ENCODE data around the gene CEP104. TPM values are rescaled to one million over a fixed set of nuclear protein-coding genes. Genes with fewer than 3 reads are reported as not detected.

CEP104 gene
- total and polyA plus RNA-seq, 2 donors (not counting 1 experiment from before 2014, with no cell fraction given) = 25.4 to 28.9 TPM

DNA sequence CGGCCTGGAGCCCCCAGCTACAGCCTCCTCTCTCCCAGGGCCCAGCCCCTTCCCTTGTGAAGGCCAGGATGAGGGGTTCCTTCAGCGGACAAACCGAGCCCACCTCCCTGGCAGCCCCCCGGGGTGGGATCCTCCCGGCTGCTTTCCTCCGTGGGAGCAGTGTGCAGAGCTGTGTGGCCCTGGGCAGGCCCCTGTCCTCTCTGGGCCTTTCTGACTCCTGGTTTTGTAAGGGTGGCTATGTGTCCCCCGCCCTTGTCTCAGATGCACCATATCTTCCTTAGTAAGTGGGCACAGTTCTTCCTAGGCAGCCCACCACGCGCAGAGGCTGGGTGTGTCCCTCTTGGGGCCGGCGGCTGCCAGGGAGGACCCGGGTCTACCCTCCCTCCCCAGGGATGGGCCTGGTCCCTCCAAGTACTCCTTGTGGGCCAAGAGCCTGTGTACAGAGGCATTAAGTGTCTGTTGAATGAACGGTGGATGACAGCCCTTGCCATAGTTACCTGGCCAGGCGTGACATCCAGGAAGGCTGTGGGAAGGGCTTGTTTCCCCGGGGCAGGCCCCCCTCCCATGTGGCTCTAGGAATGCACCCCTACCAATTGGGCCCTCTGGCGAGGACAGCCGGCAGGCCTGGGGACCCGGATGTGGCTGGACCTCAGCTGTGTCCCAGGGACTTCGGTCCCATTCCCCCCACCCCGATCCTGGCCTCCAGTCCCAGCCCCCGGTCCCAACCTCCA is 80.6 kb downstream of the CEP104 start:
- Histone ChIP-seq H3K4me2 (ENCODE audit: extremely low read depth, insufficient read depth, low read length) (no peak overlapping the region), H3K9ac (ENCODE audit: insufficient read depth, low read length) (no peak overlapping the region), H3K79me2 (ENCODE audit: control insufficient read depth, insufficient read depth, low read length) (no peaks in the 10 kb centered on the region), H3K9me3 (ENCODE audit: control insufficient read depth, insufficient read depth, low read depth, low read length) (no peaks in the 10 kb centered on the region), H2AFZ (ENCODE audit: low read length) (no peak overlapping the region), H4K20me1 (ENCODE audit: control insufficient read depth, extremely low read depth, insufficient read depth, low read length) (no peaks in the 10 kb centered on the region), H3K4me3 (replicated peaks in 1 of 4; ENCODE audit: control extremely low read depth in 1 of 4, insufficient read depth in 1 of 4, low read depth in 3 of 4, low read length in 4 of 4) (no peak overlapping the region), H3K4me1 (ENCODE audit: control insufficient read depth, extremely low read depth, insufficient read depth, low read length) (peaks cover 5% of the 10 kb centered on the region), H3K27me3 (ENCODE audit: control insufficient read depth, insufficient read depth, low read length) (no peaks in the 10 kb centered on the region), H3K27ac (ENCODE audit: insufficient read depth, low read length) (no peak overlapping the region), H3K36me3 (ENCODE audit: control insufficient read depth, insufficient read depth, low read length) (peaks cover 5% of the 10 kb centered on the region)
- no peak for TF ChIP-seq EZH2 (IDR thresholded peaks at IDR 0.05; ENCODE audit: low read length, missing control alignments)
- no peak for TF ChIP-seq CTCF (conservative IDR thresholded peaks at IDR 0.05 in 1 of 2, IDR thresholded peaks at IDR 0.05 in 1 of 2; ENCODE audit: low read depth in 1 of 2, low read length in 2 of 2)
- no peak for DNase-seq (ENCODE audit: low read depth in 2 of 2)

GRCh38 chr1:3775490-3776230 is 81.4 kb downstream of the CEP104 start:
- TF ChIP-seq EZH2 (IDR thresholded peaks at IDR 0.05; ENCODE audit: low read length, missing control alignments) = no peak
- TF ChIP-seq CTCF (conservative IDR thresholded peaks at IDR 0.05 in 1 of 2, IDR thresholded peaks at IDR 0.05 in 1 of 2; ENCODE audit: low read depth in 1 of 2, low read length in 2 of 2) = peak in 1 of 2 donors; percentile 20
- H3K4me3 ChIP-seq (replicated peaks in 1 of 4; ENCODE audit: control extremely low read depth in 1 of 4, insufficient read depth in 1 of 4, low read depth in 3 of 4, low read length in 4 of 4) = no peak overlapping the region
- DNase-seq (ENCODE audit: low read depth in 2 of 2) = peak; percentile 66 to 71
- no peaks in the 10 kb centered on the region for H3K79me2 ChIP-seq (ENCODE audit: control insufficient read depth, insufficient read depth, low read length)
- H3K4me1 ChIP-seq (ENCODE audit: control insufficient read depth, extremely low read depth, insufficient read depth, low read length) = peaks cover 5% of the 10 kb centered on the region
- peaks cover 5% of the 10 kb centered on the region for H3K36me3 ChIP-seq (ENCODE audit: control insufficient read depth, insufficient read depth, low read length)
- no peak overlapping the region for H2AFZ ChIP-seq (ENCODE audit: low read length)
- no peaks in the 10 kb centered on the region for H3K9me3 ChIP-seq (ENCODE audit: control insufficient read depth, insufficient read depth, low read depth, low read length)
- H3K4me2 ChIP-seq (ENCODE audit: extremely low read depth, insufficient read depth, low read length) = no peak overlapping the region
- H3K27me3 ChIP-seq (ENCODE audit: control insufficient read depth, insufficient read depth, low read length) = no peaks in the 10 kb centered on the region
- peak overlapping the region; percentile 2 for H3K9ac ChIP-seq (ENCODE audit: insufficient read depth, low read length)
- H4K20me1 ChIP-seq (ENCODE audit: control insufficient read depth, extremely low read depth, insufficient read depth, low read length) = no peaks in the 10 kb centered on the region
- H3K27ac ChIP-seq (ENCODE audit: insufficient read depth, low read length) = no peak overlapping the region

DNA sequence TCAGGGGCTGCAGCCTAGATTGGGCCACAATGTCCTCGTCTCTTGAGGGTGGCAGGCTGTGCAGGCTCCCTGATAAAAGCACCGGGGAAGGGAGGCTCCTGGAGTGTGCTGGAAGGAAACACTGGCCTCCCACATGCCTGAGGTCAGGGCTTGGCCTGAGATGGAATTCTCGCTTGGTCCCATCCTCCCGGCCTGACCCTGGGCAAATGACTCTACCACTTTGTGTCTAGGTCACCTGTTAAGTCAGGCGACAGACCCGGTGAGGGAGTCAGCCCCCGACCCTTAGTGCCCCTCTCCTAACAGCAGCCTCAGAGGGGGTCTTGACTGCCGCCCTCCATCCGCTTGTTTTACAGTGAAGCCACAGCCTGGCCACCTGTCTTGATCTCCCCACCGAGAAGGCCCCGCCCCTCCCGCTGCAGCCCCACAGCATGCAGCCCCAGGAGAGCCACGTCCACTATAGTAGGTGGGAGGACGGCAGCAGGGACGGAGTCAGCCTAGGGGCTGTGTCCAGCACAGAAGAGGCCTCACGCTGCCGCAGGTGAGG is 82.0 kb downstream of the CEP104 start:
- Histone ChIP-seq H3K4me2 (ENCODE audit: extremely low read depth, insufficient read depth, low read length) (no peak overlapping the region), H3K79me2 (ENCODE audit: control insufficient read depth, insufficient read depth, low read length) (no peaks in the 10 kb centered on the region), H3K27me3 (ENCODE audit: control insufficient read depth, insufficient read depth, low read length) (no peaks in the 10 kb centered on the region), H3K4me3 (replicated peaks in 1 of 4; ENCODE audit: control extremely low read depth in 1 of 4, insufficient read depth in 1 of 4, low read depth in 3 of 4, low read length in 4 of 4) (no peak overlapping the region), H2AFZ (ENCODE audit: low read length) (no peak overlapping the region), H3K36me3 (ENCODE audit: control insufficient read depth, insufficient read depth, low read length) (peaks cover 3% of the 10 kb centered on the region), H3K4me1 (ENCODE audit: control insufficient read depth, extremely low read depth, insufficient read depth, low read length) (peaks cover 5% of the 10 kb centered on the region), H3K27ac (ENCODE audit: insufficient read depth, low read length) (no peak overlapping the region), H3K9ac (ENCODE audit: insufficient read depth, low read length) (peak overlapping the region; percentile 2), H3K9me3 (ENCODE audit: control insufficient read depth, insufficient read depth, low read depth, low read length) (no peaks in the 10 kb centered on the region), H4K20me1 (ENCODE audit: control insufficient read depth, extremely low read depth, insufficient read depth, low read length) (no peaks in the 10 kb centered on the region)
- peak in 1 of 2 donors; percentile 21 for DNase-seq (ENCODE audit: low read depth in 2 of 2)
- no peak for TF ChIP-seq EZH2 (IDR thresholded peaks at IDR 0.05; ENCODE audit: low read length, missing control alignments)
- TF ChIP-seq CTCF (conservative IDR thresholded peaks at IDR 0.05 in 1 of 2, IDR thresholded peaks at IDR 0.05 in 1 of 2; ENCODE audit: low read depth in 1 of 2, low read length in 2 of 2) = no peak

Data from fibroblast of lung (primary cell).